OCI-LY7 (cell line): Measurements from ENCODE around the gene TCP11. TPM values are rescaled to one million over a fixed set of nuclear protein-coding genes. Genes with fewer than 3 reads are reported as not detected.

Experiments used
- BruUV-seq: library from RNA; stranded (reverse); fragments of 400-500 nt; replicated peaks from 2 replicates; lab custom pipeline; 2021; lab: Mats Ljungman, UMichigan
- CTCF ChIA-PET: fragments of 300-600 bp; sonication (Branson Sonifier 250); formaldehyde crosslinking; loops from one replicate; lab custom pipeline; 2022; ENCODE audit warnings: antibody characterized with exemption; ENCODE audit not compliant: unreplicated experiment; lab: Charles Lee
- POLR2A ChIA-PET: fragments of 300-600 bp; sonication (Branson Sonifier 250); formaldehyde crosslinking; loops from one replicate; lab custom pipeline; 2022; ENCODE audit warnings: antibody characterized with exemption; lab: Charles Lee
- DNase-seq: peaks from one replicate; pipeline ENCODE4 v3.0.0-alpha.2; 2015; ENCODE audit warnings: low spot score
- H2AFZ ChIP-seq: fragments of 200-600 bp; sonication (generic), shearing (Covaris generic); 2 replicates; pipeline ENCODE4 v1.6.1; 2014; ENCODE audit warnings: mild to moderate bottlenecking, antibody characterized with exemption, low read length, moderate library complexity
- H3K27ac ChIP-seq: fragments of 200-600 bp; sonication (generic); 2 replicates; pipeline ENCODE4 v1.5.1; 2014; ENCODE audit warnings: mixed run types, low read depth, mild to moderate bottlenecking, moderate library complexity, low read length, inconsistent platforms; ENCODE audit not compliant: poor library complexity, severe bottlenecking
- H3K36me3 ChIP-seq: fragments of 200-600 bp; sonication (generic); 2 replicates; pipeline ENCODE4 v1.6.1; 2014; ENCODE audit warnings: mild to moderate bottlenecking, antibody characterized with exemption, low read length, moderate library complexity, mixed read lengths; ENCODE audit not compliant: insufficient read depth
- H3K4me1 ChIP-seq: fragments of 200-600 bp; sonication (generic); 2 replicates; pipeline ENCODE4 v1.5.1; 2014; ENCODE audit warnings: mild to moderate bottlenecking, low read length; ENCODE audit not compliant: insufficient read depth, poor library complexity, severe bottlenecking
- H3K4me2 ChIP-seq: fragments of 200-600 bp; sonication (generic); 2 replicates; pipeline ENCODE4 v1.6.1; 2014; ENCODE audit warnings: mild to moderate bottlenecking, low read length
- H3K4me3 ChIP-seq: fragments of 200-600 bp; sonication (generic); 2 replicates; pipeline ENCODE4 v1.5.1; 2014; ENCODE audit warnings: mild to moderate bottlenecking, low read depth, low read length; ENCODE audit not compliant: poor library complexity, severe bottlenecking
- H3K79me2 ChIP-seq: fragments of 200-600 bp; sonication (generic); 2 replicates; pipeline ENCODE4 v1.6.1; 2016; ENCODE audit warnings: low read depth, mild to moderate bottlenecking, low read length, moderate library complexity, mixed read lengths; ENCODE audit not compliant: insufficient read depth
- H3K9me2 ChIP-seq: fragments of 200-600 bp; sonication (generic); 2 replicates; pipeline ENCODE4 v1.6.1; 2016; ENCODE audit warnings: mild to moderate bottlenecking, low read length, mixed read lengths; ENCODE audit not compliant: insufficient read depth
- H3K9me3 ChIP-seq: fragments of 200-600 bp; sonication (generic); 2 replicates; pipeline ENCODE4 v1.6.1; 2014; ENCODE audit warnings: mild to moderate bottlenecking, mixed run types, low read length, mixed read lengths
- H4K20me1 ChIP-seq: fragments of 200-600 bp; sonication (generic); 2 replicates; pipeline ENCODE4 v1.6.1; 2014; ENCODE audit warnings: mild to moderate bottlenecking, antibody characterized with exemption, low read length, moderate library complexity, mixed read lengths; ENCODE audit not compliant: insufficient read depth
- CTCF ChIP-seq: fragments of 200-600 bp; sonication (generic); conservative IDR thresholded peaks from 2 replicates; pipeline ENCODE4 v1.5.1; 2014; ENCODE audit warnings: mild to moderate bottlenecking, antibody characterized with exemption, low read length, moderate library complexity, mixed read lengths
- EZH2phosphoT487 ChIP-seq: fragments of 200-600 bp; sonication (generic); IDR thresholded peaks from 2 replicates; pipeline ENCODE4 v1.6.1; 2018; ENCODE audit warnings: low read depth, borderline replicate concordance, mild to moderate bottlenecking, mixed run types, antibody characterized with exemption, low read length, moderate library complexity, mixed read lengths
- intact Hi-C: fragments of 100-400 bp; cut with micrococcal nuclease; formaldehyde crosslinking; loops from one replicate; pipeline ENCODE4 v1.10.0; 2022; ENCODE audit not compliant: unreplicated experiment
- small RNA-seq: library from RNA; depleted of rRNA; stranded (forward); fragments of <200 nt; gene quantifications from one replicate; pipeline ENCODE3, GENCODE V24; 2014
- total RNA-seq, 2 experiments: library from RNA; depleted of rRNA in 1 of 2; stranded (reverse); fragments of >200 nt in 1 of 2; shearing (Covaris generic) in 1 of 2; gene quantifications; 2 replicates each; pipeline ENCODE4 v1.2.3, GENCODE V29; 2014 to 2022

TCP11 gene
- total RNA-seq, 2 experiments from 2014 or later = not detected

- ChIA-PET CTCF (no interaction called here), POLR2A (interaction anchor here (1.5 kb wide), 1 partner anchor 11 kb away, joined by 3 read pairs; no protein-coding TSS in a partner anchor)
Observed at GRCh38 chr6:35069262-35069661, 71.9 kb downstream of the TCP11 start.

GRCh38 chr6:35068644-35069043 lies 72.5 kb downstream of the TCP11 start:
- intact Hi-C loops = no loop called here
- Histone ChIP-seq H3K27ac (no peak overlapping the region), H3K79me2 (no peaks in the 10 kb centered on the region), H2AFZ (no peak overlapping the region), H3K4me3 (no peak overlapping the region), H3K4me1 (no peaks in the 10 kb centered on the region), H3K9me3 (no peaks in the 10 kb centered on the region), H3K36me3 (no peaks in the 10 kb centered on the region), H3K9me2 (no peaks in the 10 kb centered on the region), H3K4me2 (no peak overlapping the region), H4K20me1 (no peaks in the 10 kb centered on the region)
- BruUV-seq = no TSS peak
- CTCF ChIA-PET = no interaction called here
- DNase-seq = no peak
- POLR2A ChIA-PET = no interaction called here
- no peak for TF ChIP-seq EZH2phosphoT487
- no peak for TF ChIP-seq CTCF

More at GRCh38 chr6:35069262-35069661, 71.9 kb downstream of the TCP11 start:
- no peak overlapping the region for H3K4me2 ChIP-seq
- H3K79me2 ChIP-seq = no peaks in the 10 kb centered on the region
- H3K36me3 ChIP-seq = no peaks in the 10 kb centered on the region
- DNase-seq = no peak
- no peaks in the 10 kb centered on the region for H3K9me2 ChIP-seq
- no peak for TF ChIP-seq CTCF
- TF ChIP-seq EZH2phosphoT487 = no peak
- no peak overlapping the region for H3K27ac ChIP-seq
- intact Hi-C loops = no loop called here
- H3K4me3 ChIP-seq = no peak overlapping the region
- H3K4me1 ChIP-seq = no peaks in the 10 kb centered on the region
- BruUV-seq = no TSS peak
- no peaks in the 10 kb centered on the region for H4K20me1 ChIP-seq
- H2AFZ ChIP-seq = no peak overlapping the region
- no peaks in the 10 kb centered on the region for H3K9me3 ChIP-seq

- H3K9me3 ChIP-seq = no peaks in the 10 kb centered on the region
- no peaks in the 10 kb centered on the region for H3K4me1 ChIP-seq
- H3K9me2 ChIP-seq = no peaks in the 10 kb centered on the region
- no peak for DNase-seq
- POLR2A ChIA-PET = no interaction called here
- no peaks in the 10 kb centered on the region for H3K36me3 ChIP-seq
- TF ChIP-seq EZH2phosphoT487 (no peak), CTCF (no peak)
- H3K4me3 ChIP-seq = no peak overlapping the region
- CTCF ChIA-PET = no interaction called here
- no peaks in the 10 kb centered on the region for H4K20me1 ChIP-seq
- H3K4me2 ChIP-seq = no peak overlapping the region
- H3K27ac ChIP-seq = no peak overlapping the region
- no peak overlapping the region for H2AFZ ChIP-seq
- no TSS peak for BruUV-seq
- H3K79me2 ChIP-seq = no peaks in the 10 kb centered on the region
- intact Hi-C loops = no loop called here
Observed at GRCh38 chr6:35068206-35068605, 72.9 kb downstream of the TCP11 start.

Small RNA genes lying within 50 kb of the gene (small RNA-seq; reads per million reads assigned to genes)
- not detected for gene AL138721.1

Other genes with a start within 250 kb of the TCP11 start
- not detected in 2 replicates for gene SCUBE3, start 72.6 kb upstream of the TCP11 start, total RNA-seq (2014; rRNA removed; shearing (Covaris generic))
- not detected in 2 replicates for gene SCUBE3, start 72.6 kb upstream of the TCP11 start, total RNA-seq (2022)
- gene ZNF76, start 118.4 kb upstream of the TCP11 start, total RNA-seq (2014; rRNA removed; shearing (Covaris generic)) = 29.6 and 31.0 TPM in 2 replicates
- gene ZNF76, start 118.4 kb upstream of the TCP11 start, total RNA-seq (2022) = 59.5 and 65.4 TPM in 2 replicates
- 56.8 and 60.0 TPM in 2 replicates for gene DEF6, start 156.5 kb upstream of the TCP11 start, total RNA-seq (2014; rRNA removed; shearing (Covaris generic))
- gene DEF6, start 156.5 kb upstream of the TCP11 start, total RNA-seq (2022) = 53.7 and 53.8 TPM in 2 replicates
- 4.6 and 6.1 TPM in 2 replicates for gene PPARD, start 201.2 kb upstream of the TCP11 start, total RNA-seq (2014; rRNA removed; shearing (Covaris generic))
- 11.9 and 13.1 TPM in 2 replicates for gene PPARD, start 201.2 kb upstream of the TCP11 start, total RNA-seq (2022)